Measurements from ENCODE around the gene WNT1.

WNT1 gene

DNA sequence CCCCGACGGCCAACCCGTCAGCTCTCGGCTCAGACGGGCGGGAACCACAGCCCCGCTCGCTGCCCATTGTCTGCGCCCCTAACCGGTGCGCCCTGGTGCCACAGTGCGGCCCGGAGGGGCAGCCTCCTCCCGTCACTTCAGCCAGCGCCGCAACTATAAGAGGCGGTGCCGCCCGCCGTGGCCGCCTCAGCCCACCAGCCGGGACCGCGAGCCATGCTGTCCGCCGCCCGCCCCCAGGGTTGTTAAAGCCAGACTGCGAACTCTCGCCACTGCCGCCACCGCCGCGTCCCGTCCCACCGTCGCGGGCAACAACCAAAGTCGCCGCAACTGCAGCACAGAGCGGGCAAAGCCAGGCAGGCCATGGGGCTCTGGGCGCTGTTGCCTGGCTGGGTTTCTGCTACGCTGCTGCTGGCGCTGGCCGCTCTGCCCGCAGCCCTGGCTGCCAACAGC is at the start of gene WNT1:
Gene WNT1, plus strand, starts transcription at position 32 of the 450 bp plus-strand sequence. Its CDS starts 329 bp downstream, at position 361.
- H3K9me3 Mint-ChIP-seq = no peaks in the 10 kb centered on the region
- H3K36me3 Mint-ChIP-seq (ENCODE audit: low read depth) = no peaks in the 10 kb centered on the region
- peaks cover 85% of the 10 kb centered on the region for H3K27me3 Mint-ChIP-seq
- H3K4me3 Mint-ChIP-seq = peak within 1 kb of the TSS; percentile 69
- H3K4me1 Mint-ChIP-seq (ENCODE audit: low read depth) = peaks cover 53% of the 10 kb centered on the region
- H3K27ac Mint-ChIP-seq = peak within 1 kb of the TSS; percentile 73

DNA sequence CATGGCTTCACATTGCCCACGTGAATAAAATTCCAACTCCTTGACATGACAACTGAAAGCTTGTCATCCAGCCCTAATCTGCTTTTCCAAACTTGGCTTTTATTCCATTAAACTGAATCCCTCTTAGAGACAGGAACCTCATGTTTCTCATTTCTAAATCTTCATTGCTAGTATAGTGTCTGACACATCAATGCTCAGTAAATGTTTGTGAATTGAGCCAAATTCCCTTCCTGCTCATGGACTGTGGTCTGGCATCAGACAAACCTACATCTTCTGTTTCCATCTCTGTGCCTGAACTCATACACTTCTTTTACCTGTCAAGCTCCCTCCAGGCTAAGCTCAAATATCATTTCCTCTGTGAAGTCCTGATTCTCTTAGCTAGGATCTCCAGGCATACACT is 48.6 kb upstream of the WNT1 start:
- Mint-ChIP-seq H3K4me3 (no peak overlapping the region), H3K36me3 (ENCODE audit: low read depth) (peaks cover 43% of the 10 kb centered on the region), H3K27me3 (no peaks in the 10 kb centered on the region), H3K4me1 (ENCODE audit: low read depth) (peaks cover 42% of the 10 kb centered on the region), H3K27ac (no peak overlapping the region), H3K9me3 (no peaks in the 10 kb centered on the region)

DNA sequence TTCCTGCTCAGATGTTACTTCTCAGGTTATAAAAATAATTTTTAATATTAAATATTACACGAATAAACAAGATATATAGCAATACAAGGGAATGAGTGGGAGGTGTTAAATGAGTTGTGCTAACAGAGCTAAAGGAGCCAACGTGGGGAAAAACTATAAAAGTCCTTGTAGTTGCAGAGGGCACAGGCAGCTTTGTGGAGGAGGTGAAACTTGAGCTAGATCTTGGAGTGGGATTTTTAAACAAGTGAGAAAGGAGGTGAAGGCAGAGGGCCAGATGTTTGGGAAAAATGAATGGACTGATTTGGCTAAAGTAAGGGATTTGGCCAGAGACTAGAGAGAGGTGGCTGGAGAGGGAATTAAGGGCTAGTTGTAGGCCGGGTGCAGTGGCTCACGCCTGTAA is 47.6 kb upstream of the WNT1 start:
- peaks cover 44% of the 10 kb centered on the region for H3K4me1 Mint-ChIP-seq (ENCODE audit: low read depth)
- H3K4me3 Mint-ChIP-seq = no peak overlapping the region
- H3K9me3 Mint-ChIP-seq = no peaks in the 10 kb centered on the region
- H3K36me3 Mint-ChIP-seq (ENCODE audit: low read depth) = peaks cover 47% of the 10 kb centered on the region
- H3K27ac Mint-ChIP-seq = no peak overlapping the region
- no peaks in the 10 kb centered on the region for H3K27me3 Mint-ChIP-seq

DNA sequence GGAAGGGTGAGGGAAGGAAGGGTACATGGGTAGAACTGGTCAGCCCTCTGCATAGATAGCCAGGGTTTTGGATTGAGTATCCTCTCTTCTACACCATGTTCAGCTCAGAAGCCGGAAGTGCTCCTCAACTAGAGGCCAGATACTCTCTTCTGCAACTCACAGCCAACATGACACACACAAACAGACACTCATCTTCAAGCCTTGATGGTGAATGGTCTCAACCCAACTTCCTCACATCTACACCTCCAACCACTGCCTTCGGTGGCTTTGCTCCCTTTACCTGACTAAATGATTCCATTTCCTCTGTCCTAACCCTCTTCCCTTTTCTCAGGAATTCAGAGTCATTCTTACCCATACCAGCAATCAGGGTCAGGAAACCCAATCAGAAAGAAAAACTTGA is 45.2 kb upstream of the WNT1 start:
- Mint-ChIP-seq H3K27me3 (no peaks in the 10 kb centered on the region), H3K36me3 (ENCODE audit: low read depth) (peaks cover 46% of the 10 kb centered on the region), H3K27ac (peak overlapping the region; percentile 71), H3K4me3 (no peak overlapping the region), H3K9me3 (no peaks in the 10 kb centered on the region), H3K4me1 (ENCODE audit: low read depth) (peaks cover 28% of the 10 kb centered on the region)

DNA sequence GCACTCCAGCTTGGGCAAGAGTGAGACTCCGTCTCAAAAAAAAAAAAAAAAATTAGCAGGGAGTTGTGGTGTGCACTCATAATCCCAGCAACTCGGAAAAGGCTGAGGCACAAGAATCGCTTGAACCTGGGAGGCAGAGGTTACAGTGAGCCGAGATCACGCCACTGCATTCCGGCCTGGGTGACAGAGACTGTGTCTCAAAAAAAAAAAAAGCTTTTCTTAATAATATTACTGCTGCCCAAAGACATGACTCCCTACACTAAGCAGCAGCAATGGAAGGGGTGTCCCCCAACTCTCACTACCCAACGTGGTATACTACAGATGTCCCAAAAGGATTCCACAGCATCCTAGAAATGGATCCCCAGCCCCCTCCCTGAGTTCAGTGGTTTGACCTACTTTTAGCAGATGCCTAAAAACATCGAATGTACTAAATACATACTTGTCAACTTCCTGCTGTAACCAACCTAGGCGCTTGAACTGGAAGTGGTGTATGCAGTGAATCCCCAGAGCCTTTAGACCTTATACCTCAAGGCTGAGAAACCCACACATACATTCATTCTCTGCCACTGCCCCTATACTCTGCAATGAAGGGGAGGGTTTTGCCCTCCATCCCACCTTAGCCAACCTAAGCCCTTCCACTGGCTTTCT is 44.3 kb upstream of the WNT1 start:
- peaks cover 46% of the 10 kb centered on the region for H3K36me3 Mint-ChIP-seq (ENCODE audit: low read depth)
- H3K27me3 Mint-ChIP-seq = no peaks in the 10 kb centered on the region
- H3K9me3 Mint-ChIP-seq = no peaks in the 10 kb centered on the region
- peak overlapping the region; percentile 26 for H3K4me3 Mint-ChIP-seq
- peaks cover 28% of the 10 kb centered on the region for H3K4me1 Mint-ChIP-seq (ENCODE audit: low read depth)
- H3K27ac Mint-ChIP-seq = peak overlapping the region; percentile 61

DNA sequence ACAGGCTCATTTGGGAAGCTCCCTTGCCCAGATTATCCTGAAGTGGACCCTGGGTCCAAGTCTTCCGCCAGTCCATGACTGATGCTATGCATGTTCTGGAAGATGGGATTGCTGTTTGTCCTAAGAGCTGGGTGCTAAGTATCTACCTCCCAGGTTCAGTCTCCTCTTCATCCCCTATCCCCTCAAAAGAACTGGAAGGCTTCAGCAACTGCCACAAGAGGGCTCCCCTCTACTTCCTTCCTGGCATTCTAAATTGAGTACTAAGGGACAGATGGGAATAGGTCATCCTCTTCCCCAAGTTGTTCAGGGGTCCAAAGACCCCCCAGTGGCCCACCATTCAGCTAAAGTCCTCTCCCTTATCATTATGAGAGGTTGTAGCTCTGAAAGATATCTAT is 43.8 kb upstream of the WNT1 start:
- Mint-ChIP-seq H3K4me1 (ENCODE audit: low read depth) (peaks cover 28% of the 10 kb centered on the region), H3K9me3 (no peaks in the 10 kb centered on the region), H3K36me3 (ENCODE audit: low read depth) (peaks cover 45% of the 10 kb centered on the region), H3K4me3 (no peak overlapping the region), H3K27ac (peak overlapping the region; percentile 54), H3K27me3 (no peaks in the 10 kb centered on the region)

DNA sequence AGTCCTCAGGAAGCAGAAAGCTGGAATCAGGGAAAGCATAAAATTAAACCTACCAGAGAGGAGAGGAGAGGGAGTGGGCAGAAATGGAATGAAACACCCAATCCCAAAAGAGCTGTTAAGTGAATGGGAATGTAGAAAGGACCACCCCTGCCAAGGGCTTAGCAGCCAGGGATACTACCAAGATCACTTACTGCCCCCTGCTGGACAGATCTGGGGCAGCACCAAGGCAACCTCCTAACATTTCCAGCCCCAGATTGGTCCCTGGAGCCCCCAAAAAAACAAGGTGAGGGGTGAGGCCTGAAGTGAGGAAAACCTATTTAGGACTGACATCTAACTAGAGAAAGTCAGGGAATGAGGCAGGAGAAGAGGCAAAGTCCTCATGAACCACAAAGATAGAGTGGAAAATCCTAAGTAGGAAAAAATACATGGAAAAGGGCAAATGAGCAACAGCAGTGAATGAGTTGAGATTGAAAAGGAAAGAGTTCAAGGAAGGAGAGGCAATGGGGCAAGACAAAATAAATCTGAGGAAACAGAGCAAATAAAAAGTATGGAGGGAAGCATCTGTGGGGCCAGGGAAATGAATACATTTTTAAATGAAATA is 41.6 kb upstream of the WNT1 start:
- Mint-ChIP-seq H3K27me3 (no peaks in the 10 kb centered on the region), H3K36me3 (ENCODE audit: low read depth) (peaks cover 34% of the 10 kb centered on the region), H3K4me1 (ENCODE audit: low read depth) (peaks cover 32% of the 10 kb centered on the region), H3K4me3 (no peak overlapping the region), H3K9me3 (no peaks in the 10 kb centered on the region), H3K27ac (no peak overlapping the region)

DNA sequence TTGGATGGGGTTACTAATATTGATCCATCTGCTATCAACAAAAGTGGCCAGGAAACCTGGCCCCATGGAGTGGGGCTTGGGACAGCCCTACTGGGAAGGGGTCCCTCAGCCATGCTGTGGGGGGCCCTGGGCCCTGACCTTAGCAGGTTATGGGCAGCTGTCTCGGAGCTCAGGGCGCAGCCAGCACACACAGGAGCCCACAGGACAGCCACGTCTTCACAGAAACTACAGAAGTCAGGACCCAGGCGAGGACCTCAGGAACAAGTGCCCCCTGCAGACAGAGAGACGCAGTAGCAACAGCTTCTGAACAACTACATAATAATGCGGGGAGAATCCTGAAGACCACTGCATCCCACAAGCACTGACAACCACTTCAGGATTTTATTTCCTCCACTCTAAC is 41.0 kb upstream of the WNT1 start:
- Mint-ChIP-seq H3K36me3 (ENCODE audit: low read depth) (peaks cover 35% of the 10 kb centered on the region), H3K4me1 (ENCODE audit: low read depth) (peaks cover 32% of the 10 kb centered on the region), H3K9me3 (no peaks in the 10 kb centered on the region), H3K27me3 (no peaks in the 10 kb centered on the region), H3K27ac (no peak overlapping the region), H3K4me3 (no peak overlapping the region)

DNA sequence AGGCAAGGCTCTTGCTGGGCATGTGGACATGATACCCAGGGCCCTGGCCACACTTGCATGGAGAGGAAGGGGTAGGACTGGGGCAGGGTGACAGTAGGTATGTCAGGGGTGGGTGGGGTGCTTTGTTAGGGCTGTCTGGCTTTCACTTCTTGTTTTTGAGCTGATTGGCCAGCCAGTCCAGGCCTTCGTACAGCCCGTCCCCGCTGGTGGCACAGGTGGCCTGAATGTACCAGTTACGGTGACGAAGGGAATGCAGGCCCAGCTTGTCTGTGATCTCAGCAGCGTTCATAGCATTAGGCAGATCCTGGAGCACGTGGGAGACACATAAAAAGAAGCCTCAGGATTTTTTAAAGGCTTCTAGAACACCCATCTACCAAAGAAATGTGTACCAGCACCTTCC is 39.3 kb upstream of the WNT1 start:
- no peaks in the 10 kb centered on the region for H3K9me3 Mint-ChIP-seq
- H3K4me1 Mint-ChIP-seq (ENCODE audit: low read depth) = peaks cover 18% of the 10 kb centered on the region
- H3K27ac Mint-ChIP-seq = no peak overlapping the region
- H3K27me3 Mint-ChIP-seq = no peaks in the 10 kb centered on the region
- H3K4me3 Mint-ChIP-seq = no peak overlapping the region
- peaks cover 27% of the 10 kb centered on the region for H3K36me3 Mint-ChIP-seq (ENCODE audit: low read depth)

DNA sequence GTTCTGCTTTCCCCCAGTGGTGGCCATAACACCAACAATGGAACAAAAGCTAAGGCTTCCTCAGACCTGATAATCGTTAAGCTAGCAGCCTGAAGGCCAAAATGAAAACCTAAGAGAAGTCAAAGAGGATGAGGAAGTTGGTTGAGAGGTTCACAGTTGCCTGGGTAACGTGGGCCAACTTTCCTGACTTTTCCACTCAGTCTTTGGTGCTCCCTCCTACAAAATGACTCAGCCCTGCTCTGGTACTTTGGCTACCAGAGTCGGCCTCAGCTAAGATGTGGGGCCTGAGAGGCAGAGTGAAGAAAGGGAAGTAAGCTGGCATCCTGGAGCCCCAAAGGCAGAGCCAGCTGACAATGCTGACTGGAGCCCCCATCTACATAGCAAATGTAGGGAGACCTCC is 37.9 kb upstream of the WNT1 start:
- H3K4me3 Mint-ChIP-seq = no peak overlapping the region
- peaks cover 17% of the 10 kb centered on the region for H3K36me3 Mint-ChIP-seq (ENCODE audit: low read depth)
- no peaks in the 10 kb centered on the region for H3K9me3 Mint-ChIP-seq
- no peaks in the 10 kb centered on the region for H3K27me3 Mint-ChIP-seq
- peaks cover 7% of the 10 kb centered on the region for H3K4me1 Mint-ChIP-seq (ENCODE audit: low read depth)
- no peak overlapping the region for H3K27ac Mint-ChIP-seq

DNA sequence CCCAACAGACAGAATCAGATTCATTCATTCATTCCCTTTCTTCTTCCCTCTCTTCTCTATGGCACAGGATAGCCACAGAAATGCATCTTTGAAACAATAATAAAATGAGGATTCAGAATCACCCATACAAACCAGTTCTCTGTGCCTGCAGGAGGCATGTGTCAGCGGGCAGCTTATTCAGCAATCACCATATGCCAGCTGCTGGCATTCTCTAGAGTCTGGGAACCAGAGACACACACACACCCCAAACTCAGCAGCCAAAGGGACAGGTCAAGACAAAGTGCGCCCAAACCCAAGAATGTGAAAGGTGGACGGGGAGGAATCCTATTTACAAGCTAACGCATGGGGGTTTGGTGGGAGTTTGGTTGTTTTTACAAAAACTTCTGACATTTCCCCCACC is 34.9 kb upstream of the WNT1 start:
- Mint-ChIP-seq H3K27ac (no peak overlapping the region), H3K9me3 (no peaks in the 10 kb centered on the region), H3K4me3 (no peak overlapping the region), H3K27me3 (no peaks in the 10 kb centered on the region), H3K4me1 (ENCODE audit: low read depth) (peaks cover 7% of the 10 kb centered on the region), H3K36me3 (ENCODE audit: low read depth) (peaks cover 18% of the 10 kb centered on the region)

DNA sequence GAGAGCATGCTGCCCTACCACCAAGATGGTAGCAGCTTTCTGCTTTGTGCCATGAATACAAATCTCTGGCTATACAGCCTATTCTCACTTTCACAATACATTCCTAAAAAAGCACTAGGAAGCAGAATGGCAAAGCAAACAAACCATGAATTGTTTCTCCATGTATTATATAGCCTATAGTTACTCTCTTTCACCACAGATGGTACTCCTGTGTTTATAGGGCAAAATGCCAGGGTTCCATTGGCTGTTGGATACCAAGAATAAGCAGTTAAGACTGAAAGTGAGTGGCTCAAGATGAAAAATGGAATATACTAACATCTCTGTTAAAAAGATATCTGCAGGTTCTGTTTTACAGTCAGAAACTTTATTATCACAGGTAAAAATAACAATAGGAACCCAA is 31.9 kb upstream of the WNT1 start:
- Mint-ChIP-seq H3K36me3 (ENCODE audit: low read depth) (peaks cover 15% of the 10 kb centered on the region), H3K27ac (no peak overlapping the region), H3K27me3 (no peaks in the 10 kb centered on the region), H3K4me3 (no peak overlapping the region), H3K4me1 (ENCODE audit: low read depth) (peaks cover 4% of the 10 kb centered on the region), H3K9me3 (no peaks in the 10 kb centered on the region)

DNA sequence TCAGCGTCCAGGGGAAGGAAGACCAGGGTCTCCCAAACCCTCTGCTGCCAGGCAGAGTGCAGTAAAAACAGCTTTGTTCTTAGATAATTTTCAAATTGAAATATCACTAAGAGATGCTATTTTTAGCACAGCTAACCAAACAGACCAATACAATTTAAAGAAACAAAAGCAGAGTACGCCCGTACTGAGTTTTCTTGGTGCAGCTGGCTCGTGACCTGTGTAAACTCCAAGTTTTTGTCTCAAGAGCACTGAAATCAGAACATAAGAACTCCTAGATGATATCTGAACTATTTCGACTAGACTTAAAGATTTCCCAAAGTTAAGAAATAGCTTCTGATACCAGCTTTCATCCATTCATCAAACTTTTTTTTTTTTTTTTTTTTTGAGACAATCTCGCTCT is 31.2 kb upstream of the WNT1 start:
- no peaks in the 10 kb centered on the region for H3K9me3 Mint-ChIP-seq
- no peaks in the 10 kb centered on the region for H3K27me3 Mint-ChIP-seq
- peaks cover 15% of the 10 kb centered on the region for H3K36me3 Mint-ChIP-seq (ENCODE audit: low read depth)
- no peak overlapping the region for H3K27ac Mint-ChIP-seq
- peaks cover 4% of the 10 kb centered on the region for H3K4me1 Mint-ChIP-seq (ENCODE audit: low read depth)
- no peak overlapping the region for H3K4me3 Mint-ChIP-seq

DNA sequence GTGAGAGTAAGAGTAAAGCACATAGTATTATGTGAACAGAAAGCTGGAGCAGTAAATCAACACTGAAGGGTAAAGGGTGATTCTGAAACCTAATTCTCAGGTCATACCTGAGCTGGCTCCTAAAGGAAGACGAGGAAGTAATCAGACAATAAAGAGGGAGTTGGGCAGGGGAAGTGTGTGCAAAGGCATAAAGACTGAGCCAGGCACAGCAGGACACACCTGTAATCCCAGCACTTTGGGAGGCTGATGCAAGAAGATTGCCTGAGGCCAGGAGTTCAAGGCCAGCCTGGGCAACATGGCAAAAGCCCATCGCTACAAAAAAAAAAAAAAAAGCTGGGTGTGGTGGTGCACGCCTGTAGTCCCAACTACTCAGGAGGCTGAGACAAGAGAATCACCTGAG is 30.4 kb upstream of the WNT1 start:
- peaks cover 16% of the 10 kb centered on the region for H3K36me3 Mint-ChIP-seq (ENCODE audit: low read depth)
- no peaks in the 10 kb centered on the region for H3K27me3 Mint-ChIP-seq
- H3K27ac Mint-ChIP-seq = no peak overlapping the region
- no peaks in the 10 kb centered on the region for H3K9me3 Mint-ChIP-seq
- no peak overlapping the region for H3K4me3 Mint-ChIP-seq
- peaks cover 4% of the 10 kb centered on the region for H3K4me1 Mint-ChIP-seq (ENCODE audit: low read depth)

DNA sequence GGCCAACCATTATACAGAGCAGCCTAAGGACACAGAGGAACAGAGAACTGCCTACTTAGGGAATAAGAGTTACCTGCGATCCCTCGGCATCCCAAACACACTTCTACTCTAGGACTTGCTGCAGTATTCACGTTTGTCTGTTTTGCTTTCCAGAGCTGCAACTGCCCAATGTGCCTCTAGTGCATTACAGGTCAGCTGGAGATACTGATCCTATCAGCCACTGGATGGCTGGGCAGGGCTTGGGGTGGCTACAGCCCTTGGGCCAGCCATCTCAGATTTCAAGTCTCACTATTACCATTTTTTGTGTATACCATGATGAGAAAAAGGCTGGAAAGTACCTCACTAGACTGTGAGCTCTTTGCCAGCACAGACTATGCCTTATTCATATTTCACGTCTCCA is 25.4 kb upstream of the WNT1 start:
- Mint-ChIP-seq H3K9me3 (no peaks in the 10 kb centered on the region), H3K4me1 (ENCODE audit: low read depth) (peaks cover 37% of the 10 kb centered on the region), H3K4me3 (no peak overlapping the region), H3K36me3 (ENCODE audit: low read depth) (peaks cover 26% of the 10 kb centered on the region), H3K27ac (no peak overlapping the region), H3K27me3 (peaks cover under 1% of the 10 kb centered on the region)

DNA sequence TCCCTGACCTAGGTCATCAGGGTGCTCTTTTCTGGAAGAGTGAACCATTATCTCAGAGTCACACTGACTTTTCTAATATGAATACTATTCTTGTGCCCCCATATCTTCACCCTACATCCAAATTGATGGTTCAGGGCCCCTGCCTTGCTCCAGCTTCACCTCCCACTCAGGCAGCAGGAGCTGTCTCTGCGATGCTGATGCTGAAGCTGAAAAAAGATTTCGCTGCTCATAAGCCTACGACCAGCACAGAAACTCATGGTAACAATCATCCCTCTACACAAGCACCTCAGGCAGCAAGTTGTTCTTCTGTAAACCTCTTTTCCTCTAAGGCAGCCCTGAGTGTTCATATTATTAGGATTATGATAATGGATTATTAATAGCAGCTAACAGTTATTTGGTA is 24.1 kb upstream of the WNT1 start:
- peaks cover 20% of the 10 kb centered on the region for H3K36me3 Mint-ChIP-seq (ENCODE audit: low read depth)
- H3K27ac Mint-ChIP-seq = no peak overlapping the region
- no peaks in the 10 kb centered on the region for H3K9me3 Mint-ChIP-seq
- H3K27me3 Mint-ChIP-seq = peaks cover 4% of the 10 kb centered on the region
- peaks cover 38% of the 10 kb centered on the region for H3K4me1 Mint-ChIP-seq (ENCODE audit: low read depth)
- H3K4me3 Mint-ChIP-seq = no peak overlapping the region

Measured in stimulated activated naive CD8-positive, alpha-beta T cell treated with anti-CD3 and anti-CD28 coated beads, Interleukin-15, Interleukin-2, amounts not matched to agents 100 ng/mL and 50 ng/mL, for 24 hours (primary cell).